Adrenal gland (tissue), 12 donors: ENCODE results near the gene KLK15. TPM values are rescaled to one million over a fixed set of nuclear protein-coding genes. Genes with fewer than 3 reads are reported as not detected.
A peak's percentile ranks its signal among the peaks of the same experiment; 100 is the strongest.

ENCODE experiments used
- DNase-seq, 7 donors: peaks; one replicate each; pipeline ENCODE4 v3.0.0-alpha.2; 2019 to 2020
- H3K27ac ChIP-seq, 5 donors: fragments of 200-600 bp; sonication (generic) in 4 of 5; 1 replicate in 3 of 5; 2 replicates in 2 of 5; pipeline versions ENCODE4 v1.5.1 to v1.8.0; 2016 to 2020; ENCODE audit warnings: mild to moderate bottlenecking in 1 of 5
- H3K27me3 ChIP-seq: fragments of 200-600 bp; 2 replicates; pipeline ENCODE4 v1.8.0; 2021
- H3K36me3 ChIP-seq, 2 donors: fragments of 200-600 bp; replicated peaks in 1 of 2; 1 replicate in 1 of 2; 2 replicates in 1 of 2; pipeline versions ENCODE4 v1.5.1 to v1.8.0; 2018 to 2022
- H3K4me1 ChIP-seq, 2 donors: fragments of 200-600 bp; replicated peaks in 1 of 2; 1 replicate in 1 of 2; 2 replicates in 1 of 2; pipeline versions ENCODE4 v1.5.1 to v1.8.0; 2018 to 2021
- H3K4me3 ChIP-seq, 4 donors: fragments of 200-600 bp; sonication (generic) in 3 of 4; one replicate each; pipeline ENCODE4 v1.5.1; 2016 to 2018
- H3K9me3 ChIP-seq, 3 donors: fragments of 200-600 bp; sonication (generic) in 1 of 3; replicated peaks in 1 of 3; 1 replicate in 2 of 3; 2 replicates in 1 of 3; pipeline versions ENCODE4 v1.5.1 to v1.8.0; 2016 to 2021
- POLR2A ChIP-seq, 2 donors: fragments of 450-650 bp; IDR thresholded peaks; one replicate each; pipeline ENCODE4 v1.6.1; 2017; ENCODE audit warnings: antibody characterized with exemption in 2 of 2, mild to moderate bottlenecking in 2 of 2, moderate library complexity in 1 of 2
- whole genome bisulfite sequencing, 4 donors: extraction: QIAGEN DNeasy Blood & Tissue Kit in 2 of 4; methylation state at CpG; one replicate each; pipeline versions ENCODE4 v1.1.5 to v1.1.7; 2013 to 2017; 5-methylcytosine and 5-hydroxymethylcytosine counted together
- intact Hi-C, 2 donors: fragments of 100-400 bp; cut with DNase I; formaldehyde crosslinking; loops; one replicate each; pipeline versions ENCODE4 v1.14.1 to v1.15.0; 2022 to 2023
- polyA plus RNA-seq, 3 donors: library from polyadenylated mRNA; stranded (reverse); fragments of 200-250 nt in 2 of 3; fragments of 350-450 nt in 1 of 3; fragmentation: Illumina TruSeq in 1 of 3; extraction: RNeasy Lipid Tissue Mini Kit (QIAGEN cat#74804) in 1 of 3; gene quantifications; one replicate each; pipeline ENCODE4 v1.2.3, GENCODE V29; 2013 to 2014
- total RNA-seq, 9 donors: library from RNA; depleted of rRNA in 4 of 9; stranded (reverse); fragments of >200 nt in 4 of 9; fragments of 120-200 nt in 1 of 9; fragmentation: NEBNext Ultra II Directional in 1 of 9; extraction: Animal tissue kit (Norgen Biotek cat#: 25700) in 1 of 9; gene quantifications; one replicate each; pipeline versions ENCODE4 v1.1.0 to v1.2.4, GENCODE V29; 2013 to 2023
- TF ChIP-seq, protein P1 (sequence below), 6 experiments: fragments of 450-650 bp in 4 of 6; fragments of 200-600 bp in 2 of 6; sonication (generic) in 1 of 6; IDR thresholded peaks; 1 replicate in 5 of 6; 2 replicates in 1 of 6; pipeline versions ENCODE4 v1.5.1 to v1.8.0; 2016 to 2021; ENCODE audit warnings: antibody characterized with exemption in 6 of 6, mild to moderate bottlenecking in 2 of 6, moderate library complexity in 1 of 6
- donor health status: healthy with polysubstance abuse.
- donor health status: Bipolar disorder and iron deficiency.
- donor health status: DM: yes; HTN: yes; CAD: no.
- donor health status: DM: no; HTN: no; CAD: no.
- donor health status: DM: no; HTN: no; CAD: no.
- donor health status: DM: yes; HTN: yes; CAD: no.

Gene KLK15
- total and polyA plus RNA-seq, 12 donors, result 0.15 to 5.1 (median 0.99) TPM; not detected in 2

DNA sequence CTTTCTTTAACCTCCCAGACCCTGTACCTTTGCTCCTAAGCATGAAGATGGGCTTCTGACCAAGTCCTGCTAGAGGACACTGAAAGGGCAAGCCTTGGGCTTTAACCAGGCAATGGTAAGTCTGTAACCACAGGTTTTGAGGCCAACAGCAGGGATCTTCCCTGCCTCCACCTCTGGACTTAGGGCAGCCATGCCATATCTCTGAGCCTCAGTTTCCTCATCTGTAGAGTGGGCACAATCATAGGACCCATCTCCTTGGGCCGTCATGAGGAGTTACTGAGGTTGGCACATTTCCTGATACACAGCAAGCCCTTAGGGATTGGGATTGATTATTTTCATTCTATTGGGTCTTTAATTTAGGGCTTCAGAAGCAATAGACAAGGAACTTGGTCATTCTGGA lies 24.5 kb downstream of the KLK15 start:
- no peaks in the 10 kb centered on the region for H3K9me3 ChIP-seq
- H3K27ac ChIP-seq, result no peak overlapping the region
- H3K4me3 ChIP-seq, result no peak overlapping the region
- WGBS, 4 donors, result 53 to 63% (median 59%) methylated on average over 1 of the region's 1 CpG
- no peaks in the 10 kb centered on the region for H3K36me3 ChIP-seq
- DNase-seq, result no peak
- TF ChIP-seq POLR2A (IDR thresholded peaks at IDR 0.05), result no peak
- TF ChIP-seq, protein P1, sequence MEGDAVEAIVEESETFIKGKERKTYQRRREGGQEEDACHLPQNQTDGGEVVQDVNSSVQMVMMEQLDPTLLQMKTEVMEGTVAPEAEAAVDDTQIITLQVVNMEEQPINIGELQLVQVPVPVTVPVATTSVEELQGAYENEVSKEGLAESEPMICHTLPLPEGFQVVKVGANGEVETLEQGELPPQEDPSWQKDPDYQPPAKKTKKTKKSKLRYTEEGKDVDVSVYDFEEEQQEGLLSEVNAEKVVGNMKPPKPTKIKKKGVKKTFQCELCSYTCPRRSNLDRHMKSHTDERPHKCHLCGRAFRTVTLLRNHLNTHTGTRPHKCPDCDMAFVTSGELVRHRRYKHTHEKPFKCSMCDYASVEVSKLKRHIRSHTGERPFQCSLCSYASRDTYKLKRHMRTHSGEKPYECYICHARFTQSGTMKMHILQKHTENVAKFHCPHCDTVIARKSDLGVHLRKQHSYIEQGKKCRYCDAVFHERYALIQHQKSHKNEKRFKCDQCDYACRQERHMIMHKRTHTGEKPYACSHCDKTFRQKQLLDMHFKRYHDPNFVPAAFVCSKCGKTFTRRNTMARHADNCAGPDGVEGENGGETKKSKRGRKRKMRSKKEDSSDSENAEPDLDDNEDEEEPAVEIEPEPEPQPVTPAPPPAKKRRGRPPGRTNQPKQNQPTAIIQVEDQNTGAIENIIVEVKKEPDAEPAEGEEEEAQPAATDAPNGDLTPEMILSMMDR (IDR thresholded peaks at IDR 0.05), result no peak
- H3K4me1 ChIP-seq, result peaks cover 2 to 4% of the 10 kb centered on the region in 2 donors
- no peaks in the 10 kb centered on the region for H3K27me3 ChIP-seq
- intact Hi-C loops, result loop anchor here in 1 of 2 donors (5.0 kb wide), 1 partner anchor 113 kb away; no protein-coding TSS in a partner anchor

DNA sequence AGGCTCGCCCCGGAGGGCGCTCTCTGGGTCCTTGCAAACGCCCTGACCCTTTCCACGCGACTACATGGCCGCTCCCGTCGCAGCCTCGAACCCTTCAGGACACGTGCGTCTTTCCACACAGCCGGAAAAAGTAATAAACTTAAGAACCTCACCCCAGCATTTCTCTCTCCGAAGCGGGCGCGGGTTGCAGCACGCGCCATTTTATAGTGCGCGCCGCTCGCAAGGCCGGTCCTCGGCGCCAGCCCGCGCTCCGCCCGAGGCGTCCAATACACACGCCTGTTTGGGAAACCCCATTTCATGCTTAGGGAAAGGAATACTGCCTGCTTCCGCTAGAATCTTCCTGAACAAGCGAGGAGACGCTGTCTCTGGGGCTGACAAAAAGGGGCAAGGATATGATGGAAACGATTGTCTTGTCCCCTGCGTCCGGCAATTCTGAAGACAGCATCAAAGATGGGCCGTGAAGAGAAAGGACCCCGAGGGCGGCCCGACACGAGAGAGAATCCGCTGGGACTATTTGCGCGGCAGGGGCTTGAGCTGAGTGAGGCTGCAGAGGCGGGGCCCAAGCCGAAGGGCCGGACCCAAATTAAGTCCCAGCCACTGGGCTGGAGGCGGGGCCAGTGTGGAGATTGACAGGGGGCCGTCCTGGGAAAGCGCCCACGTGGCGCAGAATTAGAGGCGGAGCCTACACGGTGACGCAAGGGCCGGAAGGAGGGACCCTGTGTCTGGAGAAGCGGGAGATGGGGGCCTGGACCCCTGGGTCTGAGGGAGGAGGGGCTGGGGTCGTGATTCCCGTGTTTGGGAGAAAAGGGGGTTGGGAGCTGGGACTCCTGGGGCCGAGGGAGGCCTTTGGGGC lies 28.7 kb downstream of the KLK15 start:
- Histone ChIP-seq H3K4me1 (peaks cover 13 to 22% of the 10 kb centered on the region in 2 donors), H3K27me3 (no peaks in the 10 kb centered on the region), H3K36me3 (peaks cover 0 to 11% of the 10 kb centered on the region in 2 donors), H3K9me3 (no peaks in the 10 kb centered on the region), H3K4me3 (peak overlapping the region; percentile 54 to 93 (median 75)), H3K27ac (peak overlapping the region; percentile 73 to 98 (median 95))
- TF ChIP-seq, protein P1 (IDR thresholded peaks at IDR 0.05), result peak in 1 of 6 experiments; percentile 7
- TF ChIP-seq POLR2A (IDR thresholded peaks at IDR 0.05), result peak; percentile 25 to 39
- peak; percentile 98 to 99 (median 99) for DNase-seq
- WGBS, 4 donors, result 0 to 1% (median 1%) methylated on average over 37 to 62 of the region's 62 CpGs
- intact Hi-C loops, result loop anchor here in 1 of 2 donors (5.0 kb wide), 1 partner anchor 118 kb away; no protein-coding TSS in a partner anchor

DNA sequence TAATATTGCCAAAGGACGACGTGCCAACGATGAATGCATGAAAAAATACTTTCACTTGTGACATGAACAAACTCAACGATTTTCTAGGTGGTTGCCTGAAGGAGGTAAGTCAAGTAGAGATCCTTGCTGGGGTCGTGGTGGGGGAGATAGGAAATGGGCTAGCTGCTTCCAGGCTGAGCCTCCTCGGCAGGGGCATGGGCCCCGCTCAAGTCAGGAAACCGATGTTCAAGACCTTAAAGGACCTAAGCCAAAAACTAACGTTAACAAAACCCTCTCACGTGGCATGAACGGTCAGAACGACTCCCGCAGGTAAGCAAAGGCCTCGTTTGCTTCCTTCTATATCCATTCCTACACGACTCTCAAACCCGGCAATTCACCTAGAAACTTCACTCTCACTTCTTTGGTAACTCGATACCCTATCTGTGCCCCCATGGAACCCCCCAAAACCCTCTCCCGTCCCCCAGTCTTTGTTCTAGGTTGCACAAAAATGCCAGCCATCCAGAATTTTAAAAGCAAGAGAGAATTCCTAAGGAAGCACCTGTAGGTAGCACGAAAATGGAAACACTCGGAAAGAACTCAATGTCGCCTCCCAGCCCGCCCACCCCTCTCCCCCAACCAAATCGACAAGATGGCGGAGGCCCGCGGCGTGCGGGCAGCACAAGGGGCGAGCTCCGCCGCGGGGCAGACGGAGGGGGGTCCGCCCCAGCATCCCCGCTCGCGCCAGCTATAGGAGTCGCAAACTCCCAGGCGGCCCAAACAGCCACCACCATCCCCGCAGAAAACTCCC lies 29.5 kb downstream of the KLK15 start:
- no peaks in the 10 kb centered on the region for H3K27me3 ChIP-seq
- TF ChIP-seq, protein P1 (IDR thresholded peaks at IDR 0.05), result no peak
- TF ChIP-seq POLR2A (IDR thresholded peaks at IDR 0.05), result no peak
- no peaks in the 10 kb centered on the region for H3K9me3 ChIP-seq
- peaks cover 0 to 11% of the 10 kb centered on the region in 2 donors for H3K36me3 ChIP-seq
- H3K4me3 ChIP-seq, result peak overlapping the region; percentile 54 to 93 (median 75)
- WGBS, 4 donors, result 0 to 1% (median 1%) methylated on average over 20 to 40 of the region's 40 CpGs
- no peak for DNase-seq
- peak overlapping the region; percentile 73 to 98 (median 95) for H3K27ac ChIP-seq
- peaks cover 13 to 22% of the 10 kb centered on the region in 2 donors for H3K4me1 ChIP-seq
- intact Hi-C loops, result no loop called here

DNA sequence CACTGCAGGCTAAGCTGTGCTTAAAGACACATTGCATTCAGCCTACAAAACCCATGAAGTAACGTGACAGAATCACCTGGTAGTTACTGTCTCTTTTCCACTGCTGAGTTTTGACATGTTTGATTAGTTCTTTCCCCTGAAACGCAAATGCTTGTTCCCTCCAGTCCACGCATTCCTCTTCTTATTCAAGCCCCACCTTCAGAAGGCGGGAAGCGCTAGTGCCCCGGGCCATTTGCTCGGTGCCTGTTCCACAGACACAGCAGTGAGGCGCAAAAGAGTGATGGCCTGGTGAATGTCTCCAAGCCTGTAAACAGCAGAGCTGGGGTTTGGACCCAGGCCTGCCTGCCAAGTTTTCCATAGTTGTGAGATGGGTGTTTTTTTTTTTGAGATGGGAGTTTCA lies 32.3 kb downstream of the KLK15 start:
- H3K27ac ChIP-seq, result no peak overlapping the region
- H3K4me3 ChIP-seq, result no peak overlapping the region
- no peaks in the 10 kb centered on the region for H3K27me3 ChIP-seq
- H3K36me3 ChIP-seq, result peaks cover 0 to 24% of the 10 kb centered on the region in 2 donors
- TF ChIP-seq, protein P1 (IDR thresholded peaks at IDR 0.05), result no peak
- TF ChIP-seq POLR2A (IDR thresholded peaks at IDR 0.05), result no peak
- intact Hi-C loops, result no loop called here
- peaks cover 13 to 27% of the 10 kb centered on the region in 2 donors for H3K4me1 ChIP-seq
- no peak for DNase-seq
- WGBS, 4 donors, result 83 to 93% (median 90%) methylated on average over 8 of the region's 8 CpGs
- no peaks in the 10 kb centered on the region for H3K9me3 ChIP-seq
